Measurements from ENCODE around the gene SLC2A5.

- TF ChIP-seq, protein P1, sequence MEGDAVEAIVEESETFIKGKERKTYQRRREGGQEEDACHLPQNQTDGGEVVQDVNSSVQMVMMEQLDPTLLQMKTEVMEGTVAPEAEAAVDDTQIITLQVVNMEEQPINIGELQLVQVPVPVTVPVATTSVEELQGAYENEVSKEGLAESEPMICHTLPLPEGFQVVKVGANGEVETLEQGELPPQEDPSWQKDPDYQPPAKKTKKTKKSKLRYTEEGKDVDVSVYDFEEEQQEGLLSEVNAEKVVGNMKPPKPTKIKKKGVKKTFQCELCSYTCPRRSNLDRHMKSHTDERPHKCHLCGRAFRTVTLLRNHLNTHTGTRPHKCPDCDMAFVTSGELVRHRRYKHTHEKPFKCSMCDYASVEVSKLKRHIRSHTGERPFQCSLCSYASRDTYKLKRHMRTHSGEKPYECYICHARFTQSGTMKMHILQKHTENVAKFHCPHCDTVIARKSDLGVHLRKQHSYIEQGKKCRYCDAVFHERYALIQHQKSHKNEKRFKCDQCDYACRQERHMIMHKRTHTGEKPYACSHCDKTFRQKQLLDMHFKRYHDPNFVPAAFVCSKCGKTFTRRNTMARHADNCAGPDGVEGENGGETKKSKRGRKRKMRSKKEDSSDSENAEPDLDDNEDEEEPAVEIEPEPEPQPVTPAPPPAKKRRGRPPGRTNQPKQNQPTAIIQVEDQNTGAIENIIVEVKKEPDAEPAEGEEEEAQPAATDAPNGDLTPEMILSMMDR (IDR thresholded peaks at IDR 0.05; ENCODE audit: low read depth, low read length, poor library complexity, severe bottlenecking) = no peak
- no peak for TF ChIP-seq EZH2phosphoT487 (IDR thresholded peaks at IDR 0.05; ENCODE audit: borderline replicate concordance, low read length)
These were observed 46.1 kb upstream of the SLC2A5 start for GRCh38 chr1:9115351-9116205.

Data from DOHH2 (cell line).